Measurements from ENCODE around the gene EPB41. TPM values are rescaled to one million over a fixed set of nuclear protein-coding genes. Genes with fewer than 3 reads are reported as not detected.
"Not testable (repeated sequence)": the region's sequence is repeated elsewhere in the genome, so short reads cannot be mapped to it uniquely, and the experiment has no call there.

Gene EPB41
- total RNA-seq, 4 donors from 2014 or later = 71.6 to 117 (median 92.6) TPM

GRCh38 chr1:28869952-28870351 lies 44.4 kb upstream of the EPB41 start:
- intact Hi-C loops (cut with DNase I; ENCODE audit: low total_unique reads) = loop anchor here (5.0 kb wide), 1 partner anchor 83 kb away; no protein-coding TSS in a partner anchor
- TF ChIP-seq POLR2A (IDR thresholded peaks at IDR 0.05) = no peak
- no peak for TF ChIP-seq POLR2AphosphoS5 (IDR thresholded peaks at IDR 0.05)
- TF ChIP-seq CTCF (IDR thresholded peaks at IDR 0.05) = no peak
- no peak for TF ChIP-seq EP300 (IDR thresholded peaks at IDR 0.05; ENCODE audit: low read depth)
- no peaks in the 10 kb centered on the region for H3K9me3 ChIP-seq

GRCh38 chr1:28871631-28872401 lies 42.6 kb upstream of the EPB41 start:
- no peak for DNase-seq
- Histone ChIP-seq H3K27ac (no peak overlapping the region), H3K36me3 (no peaks in the 10 kb centered on the region), H3K4me1 (no peaks in the 10 kb centered on the region), H3K27me3 (no peaks in the 10 kb centered on the region), H3K4me3 (no peak overlapping the region), H3K9me3 (no peaks in the 10 kb centered on the region)
- in situ Hi-C loops (cut with MboI; ENCODE audit: low pct_ligation_motif_present in 1 of 4, low pct_unique_long_range_greater_than_20kb in 1 of 4, low sequenced_read_pairs in 3 of 4) (no loop called here), intact Hi-C loops (cut with DNase I; ENCODE audit: low total_unique reads) (loop anchor here (5.0 kb wide), 1 partner anchor 85 kb away; no protein-coding TSS in a partner anchor)
- TF ChIP-seq EP300 (IDR thresholded peaks at IDR 0.05; ENCODE audit: low read depth) = no peak
- no peak for TF ChIP-seq POLR2A (IDR thresholded peaks at IDR 0.05)
- no peak for TF ChIP-seq CTCF (IDR thresholded peaks at IDR 0.05)
- TF ChIP-seq POLR2AphosphoS5 (IDR thresholded peaks at IDR 0.05) = no peak
- whole genome bisulfite sequencing, 2 donors (ENCODE audit: low coverage in 1 of 2) = 79 to 87% methylated on average over 5 to 12 of the region's 12 CpGs

More at GRCh38 chr1:28869952-28870351, 44.4 kb upstream of the EPB41 start:
- Histone ChIP-seq H3K27me3 (no peaks in the 10 kb centered on the region), H3K27ac (no peak overlapping the region), H3K4me3 (no peak overlapping the region), H3K4me1 (no peaks in the 10 kb centered on the region), H3K36me3 (no peaks in the 10 kb centered on the region)
- in situ Hi-C loops (cut with MboI; ENCODE audit: low pct_ligation_motif_present in 1 of 4, low pct_unique_long_range_greater_than_20kb in 1 of 4, low sequenced_read_pairs in 3 of 4) = loop anchor here in 1 of 4 donors (5.0 kb wide), 1 partner anchor 83 kb away; no protein-coding TSS in a partner anchor
- whole genome bisulfite sequencing, 2 donors (ENCODE audit: low coverage in 1 of 2) = 95% methylated on average over 5 of the region's 5 CpGs; no CpG with 5 or more reads in 1 of the 2 donors
- DNase-seq = no peak

- H3K27me3 ChIP-seq; H3K9me3 ChIP-seq; H3K36me3 ChIP-seq; intact Hi-C loops (cut with DNase I; ENCODE audit: low total_unique reads); H3K27ac ChIP-seq; DNase-seq; H3K4me1 ChIP-seq; H3K4me3 ChIP-seq: not testable (repeated sequence)
- in situ Hi-C loops (cut with MboI; ENCODE audit: low pct_ligation_motif_present in 1 of 4, low pct_unique_long_range_greater_than_20kb in 1 of 4, low sequenced_read_pairs in 3 of 4) = loop anchor here in 3 of 4 donors (5.0 to 25.0 kb wide), 3 partner anchors 88 to 363 kb away; partner anchors contain the start of gene RCC1 (in 1 of the 3)
- WGBS, 2 donors (ENCODE audit: low coverage in 1 of 2) = 68 to 71% methylated on average over 5 of the region's 5 CpGs
Observed at GRCh38 chr1:28875134-28875533, 39.2 kb upstream of the EPB41 start.

GRCh38 chr1:28877132-28877781 lies 37.1 kb upstream of the EPB41 start:
- in situ Hi-C loops (cut with MboI; ENCODE audit: low pct_ligation_motif_present in 1 of 4, low pct_unique_long_range_greater_than_20kb in 1 of 4, low sequenced_read_pairs in 3 of 4) = loop anchor here in 3 of 4 donors (5.0 to 25.0 kb wide), 3 partner anchors 90 to 365 kb away; partner anchors contain the start of gene RCC1 (in 1 of the 3)
- no peaks in the 10 kb centered on the region for H3K9me3 ChIP-seq
- intact Hi-C loops (cut with DNase I; ENCODE audit: low total_unique reads) = no loop called here
- H3K27me3 ChIP-seq = no peaks in the 10 kb centered on the region
- DNase-seq = peak; percentile 84
- TF ChIP-seq CTCF (IDR thresholded peaks at IDR 0.05) (peak; percentile 84 to 94 (median 94)), POLR2A (IDR thresholded peaks at IDR 0.05) (no peak)
- 25 to 34% methylated on average over 9 to 18 of the region's 18 CpGs for WGBS, 2 donors (ENCODE audit: low coverage in 1 of 2)
- H3K27ac ChIP-seq = no peak overlapping the region
- H3K36me3 ChIP-seq = no peaks in the 10 kb centered on the region
- H3K4me1 ChIP-seq = peaks cover 0 to 6% (median 1%) of the 10 kb centered on the region in 4 donors
- H3K4me3 ChIP-seq = no peak overlapping the region
